Panc1 (cell line): ENCODE results near the gene THAP12. TPM values are rescaled to one million over a fixed set of nuclear protein-coding genes. Genes with fewer than 3 reads are reported as not detected.

Source experiments
- ATAC-seq: fragments of 200-7000 bp; cut with Tn5 transposase; 2 replicates; pipeline ENCODE4 v1.9.1; 2020; ENCODE audit warnings: mild to moderate bottlenecking, moderate library complexity
- BruUV-seq: library from RNA; stranded (reverse); fragments of 400-500 nt; replicated peaks from 2 replicates; lab custom pipeline; 2021; lab: Mats Ljungman, UMichigan
- CTCF ChIA-PET: fragments of 300-600 bp; sonication (Branson Sonifier 250); formaldehyde crosslinking; loops from one replicate; lab custom pipeline; 2022; ENCODE audit warnings: antibody characterized with exemption; lab: Charles Lee
- POLR2A ChIA-PET: fragments of 300-600 bp; sonication (Branson Sonifier 250); formaldehyde crosslinking; loops from one replicate; lab custom pipeline; 2022; ENCODE audit warnings: antibody characterized with exemption; lab: Charles Lee
- DNase-seq: peaks from one replicate; pipeline ENCODE4 v3.0.0-alpha.2; 2010; ENCODE audit warnings: low read depth, low spot score
- H3K27ac ChIP-seq: 2 replicates; pipeline ENCODE4 v1.5.1; 2011; ENCODE audit warnings: mild to moderate bottlenecking, low read length, inconsistent platforms
- H3K27me3 ChIP-seq: fragments of 200-500 bp; sonication (Bioruptor generic); 2 replicates; pipeline ENCODE4 v1.6.0; 2014; ENCODE audit warnings: low read length, inconsistent platforms; ENCODE audit not compliant: control insufficient read depth, insufficient read depth
- H3K36me3 ChIP-seq: fragments of 200-500 bp; sonication (Bioruptor generic); 2 replicates; pipeline ENCODE4 v1.5.1; 2014; ENCODE audit warnings: inconsistent platforms, mild to moderate bottlenecking, low read length, moderate library complexity; ENCODE audit not compliant: control insufficient read depth, insufficient read depth
- H3K4me1 ChIP-seq: 2 replicates; pipeline ENCODE4 v1.5.1; 2011; ENCODE audit warnings: inconsistent platforms, mild to moderate bottlenecking, low read length, moderate library complexity; ENCODE audit not compliant: control insufficient read depth, insufficient read depth
- H3K4me3 ChIP-seq, 2 experiments: 2 replicates each; pipeline ENCODE4 v1.5.1; 2011 to 2012; ENCODE audit warnings: low read depth in 2 of 2, low read length in 2 of 2, mild to moderate bottlenecking in 2 of 2, inconsistent platforms in 1 of 2, moderate library complexity in 1 of 2
- H3K9me3 ChIP-seq: fragments of 200-500 bp; sonication (Bioruptor generic); 2 replicates; pipeline ENCODE4 v1.5.1; 2014; ENCODE audit warnings: low read depth, mild to moderate bottlenecking, inconsistent platforms, low read length, moderate library complexity; ENCODE audit not compliant: control insufficient read depth, insufficient read depth
- POLR2AphosphoS5 ChIP-seq: IDR thresholded peaks from 2 replicates; pipeline ENCODE4 v1.6.1; 2012; ENCODE audit warnings: mild to moderate bottlenecking, low read depth, low read length, moderate library complexity
- SIN3A ChIP-seq: IDR thresholded peaks from 2 replicates; pipeline ENCODE4 v1.6.1; 2012; ENCODE audit warnings: low read depth, mild to moderate bottlenecking, low read length, moderate library complexity, borderline replicate concordance; ENCODE audit not compliant: insufficient read depth
- TCF7L2 ChIP-seq: IDR thresholded peaks from 2 replicates; pipeline ENCODE4 v1.6.1; 2011; ENCODE audit warnings: mild to moderate bottlenecking, low read depth, low read length, inconsistent platforms
- in situ Hi-C: cut with HindIII; loops from 2 replicates; pipeline ENCODE4 v1.10.0; 2016; ENCODE audit warnings: low sequenced_read_pairs, low pct_unique_long_range_greater_than_20kb
- intact Hi-C: fragments of 100-400 bp; cut with micrococcal nuclease; formaldehyde crosslinking; loops from one replicate; pipeline ENCODE4 v1.10.0; 2022; ENCODE audit not compliant: unreplicated experiment
- total RNA-seq: library from RNA; stranded (reverse); gene quantifications from one replicate; pipeline ENCODE4 v1.2.1, GENCODE V29; 2021; ENCODE audit not compliant: unreplicated experiment
- TF ChIP-seq, protein P1 (sequence below), 2 experiments: IDR thresholded peaks; 2 replicates each; pipeline ENCODE4 v1.6.1; 2011 to 2012; ENCODE audit warnings: low read depth in 2 of 2, control low read depth in 1 of 2, low read length in 1 of 2, mild to moderate bottlenecking in 1 of 2, moderate library complexity in 1 of 2; ENCODE audit not compliant: insufficient read depth in 1 of 2
- TF ChIP-seq, protein P2 (sequence below): fragments of 450-650 bp; IDR thresholded peaks from 2 replicates; pipeline ENCODE4 v1.5.1; 2017; ENCODE audit warnings: mild to moderate bottlenecking

THAP12 gene
- total RNA-seq, 1 experiment from 2014 or later: 57.3 TPM

DNA sequence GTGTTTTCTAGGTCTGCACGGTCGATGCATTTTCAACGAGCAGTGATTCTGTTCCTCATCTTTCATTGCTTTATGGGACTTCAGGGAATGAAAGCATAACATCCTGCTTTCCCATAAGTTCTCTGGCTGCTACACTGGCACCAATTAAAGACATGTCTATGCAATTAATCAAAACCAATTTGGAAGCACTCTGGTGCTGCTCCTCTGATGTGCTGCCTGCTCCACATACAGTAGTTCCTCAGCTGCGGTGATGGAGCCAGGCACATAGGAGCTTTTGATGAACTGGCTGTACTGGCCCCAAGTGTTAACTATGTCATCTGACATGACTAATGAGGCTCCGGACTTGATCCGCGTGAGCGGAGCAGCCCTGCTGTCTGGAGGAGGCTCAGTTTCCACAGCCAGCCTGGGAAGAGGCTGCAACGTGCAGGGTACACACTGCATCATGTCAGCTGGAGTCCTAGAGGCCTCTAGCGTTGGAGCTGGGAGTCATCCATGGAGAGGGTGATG lies 30.0 kb upstream of the THAP12 start:
- no TSS peak for BruUV-seq
- no peak for DNase-seq
- H3K4me3 ChIP-seq: no peak overlapping the region
- in situ Hi-C loops: no loop called here
- no peaks in the 10 kb centered on the region for H3K36me3 ChIP-seq
- no peak for TF ChIP-seq TCF7L2
- TF ChIP-seq POLR2AphosphoS5: no peak
- TF ChIP-seq, protein P1, sequence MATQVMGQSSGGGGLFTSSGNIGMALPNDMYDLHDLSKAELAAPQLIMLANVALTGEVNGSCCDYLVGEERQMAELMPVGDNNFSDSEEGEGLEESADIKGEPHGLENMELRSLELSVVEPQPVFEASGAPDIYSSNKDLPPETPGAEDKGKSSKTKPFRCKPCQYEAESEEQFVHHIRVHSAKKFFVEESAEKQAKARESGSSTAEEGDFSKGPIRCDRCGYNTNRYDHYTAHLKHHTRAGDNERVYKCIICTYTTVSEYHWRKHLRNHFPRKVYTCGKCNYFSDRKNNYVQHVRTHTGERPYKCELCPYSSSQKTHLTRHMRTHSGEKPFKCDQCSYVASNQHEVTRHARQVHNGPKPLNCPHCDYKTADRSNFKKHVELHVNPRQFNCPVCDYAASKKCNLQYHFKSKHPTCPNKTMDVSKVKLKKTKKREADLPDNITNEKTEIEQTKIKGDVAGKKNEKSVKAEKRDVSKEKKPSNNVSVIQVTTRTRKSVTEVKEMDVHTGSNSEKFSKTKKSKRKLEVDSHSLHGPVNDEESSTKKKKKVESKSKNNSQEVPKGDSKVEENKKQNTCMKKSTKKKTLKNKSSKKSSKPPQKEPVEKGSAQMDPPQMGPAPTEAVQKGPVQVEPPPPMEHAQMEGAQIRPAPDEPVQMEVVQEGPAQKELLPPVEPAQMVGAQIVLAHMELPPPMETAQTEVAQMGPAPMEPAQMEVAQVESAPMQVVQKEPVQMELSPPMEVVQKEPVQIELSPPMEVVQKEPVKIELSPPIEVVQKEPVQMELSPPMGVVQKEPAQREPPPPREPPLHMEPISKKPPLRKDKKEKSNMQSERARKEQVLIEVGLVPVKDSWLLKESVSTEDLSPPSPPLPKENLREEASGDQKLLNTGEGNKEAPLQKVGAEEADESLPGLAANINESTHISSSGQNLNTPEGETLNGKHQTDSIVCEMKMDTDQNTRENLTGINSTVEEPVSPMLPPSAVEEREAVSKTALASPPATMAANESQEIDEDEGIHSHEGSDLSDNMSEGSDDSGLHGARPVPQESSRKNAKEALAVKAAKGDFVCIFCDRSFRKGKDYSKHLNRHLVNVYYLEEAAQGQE (IDR thresholded peaks at IDR 0.05; ENCODE audit: insufficient read depth in 1 of 2, low read depth in 2 of 2, low read length in 1 of 2): no peak
- TF ChIP-seq, protein P2, sequence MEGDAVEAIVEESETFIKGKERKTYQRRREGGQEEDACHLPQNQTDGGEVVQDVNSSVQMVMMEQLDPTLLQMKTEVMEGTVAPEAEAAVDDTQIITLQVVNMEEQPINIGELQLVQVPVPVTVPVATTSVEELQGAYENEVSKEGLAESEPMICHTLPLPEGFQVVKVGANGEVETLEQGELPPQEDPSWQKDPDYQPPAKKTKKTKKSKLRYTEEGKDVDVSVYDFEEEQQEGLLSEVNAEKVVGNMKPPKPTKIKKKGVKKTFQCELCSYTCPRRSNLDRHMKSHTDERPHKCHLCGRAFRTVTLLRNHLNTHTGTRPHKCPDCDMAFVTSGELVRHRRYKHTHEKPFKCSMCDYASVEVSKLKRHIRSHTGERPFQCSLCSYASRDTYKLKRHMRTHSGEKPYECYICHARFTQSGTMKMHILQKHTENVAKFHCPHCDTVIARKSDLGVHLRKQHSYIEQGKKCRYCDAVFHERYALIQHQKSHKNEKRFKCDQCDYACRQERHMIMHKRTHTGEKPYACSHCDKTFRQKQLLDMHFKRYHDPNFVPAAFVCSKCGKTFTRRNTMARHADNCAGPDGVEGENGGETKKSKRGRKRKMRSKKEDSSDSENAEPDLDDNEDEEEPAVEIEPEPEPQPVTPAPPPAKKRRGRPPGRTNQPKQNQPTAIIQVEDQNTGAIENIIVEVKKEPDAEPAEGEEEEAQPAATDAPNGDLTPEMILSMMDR: no peak
- TF ChIP-seq SIN3A: no peak
- ATAC-seq: no peak
- H3K27me3 ChIP-seq: no peaks in the 10 kb centered on the region
- intact Hi-C loops: no loop called here
- H3K27ac ChIP-seq: no peak overlapping the region
- peaks cover 8% of the 10 kb centered on the region; the same call in 1 of the 2 replicates for H3K4me1 ChIP-seq
- CTCF ChIA-PET: interaction anchor here (0.7 kb wide), 1 partner anchor 760 kb away, joined by 4 read pairs; no protein-coding TSS in a partner anchor
- H3K9me3 ChIP-seq: no peaks in the 10 kb centered on the region
- POLR2A ChIA-PET: no interaction called here

DNA sequence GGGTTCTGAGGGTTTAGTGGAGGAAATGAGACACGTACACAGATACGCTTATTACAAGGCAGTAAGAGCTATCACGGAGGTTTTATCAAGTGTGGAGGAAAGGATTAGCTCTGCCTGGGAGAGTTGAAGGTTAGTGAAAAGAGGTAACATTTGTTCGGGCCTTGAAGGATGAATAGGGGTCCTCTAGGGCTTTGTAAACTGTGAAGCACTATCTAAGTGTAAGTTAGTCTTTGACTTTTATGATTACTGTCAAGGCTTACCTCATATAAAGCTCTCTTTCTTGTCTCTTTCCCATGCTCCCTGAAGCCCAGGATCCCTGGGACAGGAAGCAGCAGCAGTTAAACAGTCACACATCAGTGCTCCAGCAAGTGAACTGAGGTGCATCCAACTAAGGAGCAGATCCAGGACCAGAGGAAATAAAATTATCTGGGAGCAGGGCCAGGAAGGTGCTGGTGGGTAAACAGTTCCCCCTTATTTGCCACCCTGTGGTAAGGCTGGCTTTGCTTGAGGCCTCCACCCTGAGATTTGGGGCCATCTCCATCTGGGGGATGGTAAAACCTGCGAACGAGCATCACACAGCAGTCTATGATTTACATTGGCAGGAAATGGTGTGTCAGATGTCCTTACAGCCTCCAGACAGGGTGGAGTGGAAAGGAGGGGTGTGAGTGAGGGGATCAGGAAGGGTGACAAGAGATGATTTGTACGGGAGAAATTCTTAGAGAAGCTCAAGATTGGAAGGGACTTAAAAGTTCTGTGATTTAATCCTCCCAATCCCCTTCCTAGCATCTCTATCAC lies 27.4 kb upstream of the THAP12 start:
- Histone ChIP-seq H3K27ac (peak overlapping the region; percentile 30; the same call in 1 of the 2 replicates), H3K27me3 (no peaks in the 10 kb centered on the region), H3K9me3 (no peaks in the 10 kb centered on the region), H3K36me3 (no peaks in the 10 kb centered on the region), H3K4me3 (no peak overlapping the region), H3K4me1 (peaks cover 8% of the 10 kb centered on the region; the same call in 1 of the 2 replicates)
- no TSS peak for BruUV-seq
- ChIA-PET CTCF (no interaction called here), POLR2A (interaction anchor here (0.7 kb wide), 1 partner anchor 458 kb away, joined by 6 read pairs; no protein-coding TSS in a partner anchor)
- TF ChIP-seq SIN3A (no peak), TCF7L2 (no peak), POLR2AphosphoS5 (no peak)
- TF ChIP-seq, protein P2: no peak
- TF ChIP-seq, protein P1 (IDR thresholded peaks at IDR 0.05; ENCODE audit: insufficient read depth in 1 of 2, low read depth in 2 of 2, low read length in 1 of 2): no peak
- DNase-seq: no peak
- ATAC-seq: 0 out of 2 replicates have a peak, but pooled peaks have one; percentile 60
- intact Hi-C loops (no loop called here), in situ Hi-C loops (no loop called here)
